Measurements from ENCODE around the gene DBF4B.

Gene DBF4B

GRCh38 chr17:44708401-44709263 lies at the start of gene DBF4B:
TSS of gene DBF4B (plus strand) at chr17:44708665. CDS start at chr17:44708821, 156 bp downstream.
- peak; percentile 86 for DNase-seq (ENCODE audit: extremely low read depth, low read depth)
- no peak for TF ChIP-seq CTCF (IDR thresholded peaks at IDR 0.05; ENCODE audit: low read depth, low read length, missing control alignments)
- H3K4me3 ChIP-seq (replicated peaks; ENCODE audit: low read depth, low read length) = peak within 1 kb of the TSS; percentile 72

GRCh38 chr17:44661835-44662234 lies 46.6 kb upstream of the DBF4B start:
- no peak for TF ChIP-seq CTCF (IDR thresholded peaks at IDR 0.05; ENCODE audit: low read depth, low read length, missing control alignments)
- no peak for DNase-seq (ENCODE audit: extremely low read depth, low read depth)
- H3K4me3 ChIP-seq (replicated peaks; ENCODE audit: low read depth, low read length) = no peak overlapping the region

- DNase-seq (ENCODE audit: extremely low read depth, low read depth) = no peak
These were observed 45.4 kb upstream of the DBF4B start for GRCh38 chr17:44663095-44663494.

GRCh38 chr17:44664867-44665266 lies 43.6 kb upstream of the DBF4B start:
- DNase-seq (ENCODE audit: extremely low read depth, low read depth) = no peak
- no peak for TF ChIP-seq CTCF (IDR thresholded peaks at IDR 0.05; ENCODE audit: low read depth, low read length, missing control alignments)
- H3K4me3 ChIP-seq (replicated peaks; ENCODE audit: low read depth, low read length) = no peak overlapping the region

More at GRCh38 chr17:44663095-44663494, 45.4 kb upstream of the DBF4B start:
- H3K4me3 ChIP-seq (replicated peaks; ENCODE audit: low read depth, low read length) = no peak overlapping the region
- no peak for TF ChIP-seq CTCF (IDR thresholded peaks at IDR 0.05; ENCODE audit: low read depth, low read length, missing control alignments)

- DNase-seq (ENCODE audit: extremely low read depth, low read depth) = no peak
- no peak overlapping the region for H3K4me3 ChIP-seq (replicated peaks; ENCODE audit: low read depth, low read length)
- no peak for TF ChIP-seq CTCF (IDR thresholded peaks at IDR 0.05; ENCODE audit: low read depth, low read length, missing control alignments)
These were observed 42.5 kb upstream of the DBF4B start for GRCh38 chr17:44666006-44666405.

GRCh38 chr17:44672479-44673093 lies 35.9 kb upstream of the DBF4B start:
- H3K4me3 ChIP-seq (replicated peaks; ENCODE audit: low read depth, low read length) = no peak overlapping the region
- peak; percentile 40 for TF ChIP-seq CTCF (IDR thresholded peaks at IDR 0.05; ENCODE audit: low read depth, low read length, missing control alignments)
- DNase-seq (ENCODE audit: extremely low read depth, low read depth) = no peak

Data from HFF-Myc (cell line).